SK-MEL-5 (cell line): ENCODE data around the gene BABAM2. TPM values are rescaled to one million over a fixed set of nuclear protein-coding genes. Genes with fewer than 3 reads are reported as not detected.
"Not testable (repeated sequence)": the region's sequence is repeated elsewhere in the genome, so short reads cannot be mapped to it uniquely, and the experiment has no call there.

Experiments
- DNase-seq: peaks from one replicate; pipeline ENCODE4 v3.0.0-alpha.2; 2016; ENCODE audit warnings: low read depth, low spot score
- in situ Hi-C: cut with HindIII; loops from 2 replicates; pipeline ENCODE4 v1.10.0; 2016; ENCODE audit warnings: low sequenced_read_pairs, high pct_unique_total_duplicates, low pct_unique_long_range_greater_than_20kb
- total RNA-seq: library from RNA; depleted of rRNA; stranded (reverse); fragments of >200 nt; shearing (Covaris generic); gene quantifications from 2 replicates; pipeline ENCODE4 v1.2.3, GENCODE V29; 2014

Gene BABAM2
- total RNA-seq, 1 experiment from 2014 or later, result 50.7 TPM

DNA sequence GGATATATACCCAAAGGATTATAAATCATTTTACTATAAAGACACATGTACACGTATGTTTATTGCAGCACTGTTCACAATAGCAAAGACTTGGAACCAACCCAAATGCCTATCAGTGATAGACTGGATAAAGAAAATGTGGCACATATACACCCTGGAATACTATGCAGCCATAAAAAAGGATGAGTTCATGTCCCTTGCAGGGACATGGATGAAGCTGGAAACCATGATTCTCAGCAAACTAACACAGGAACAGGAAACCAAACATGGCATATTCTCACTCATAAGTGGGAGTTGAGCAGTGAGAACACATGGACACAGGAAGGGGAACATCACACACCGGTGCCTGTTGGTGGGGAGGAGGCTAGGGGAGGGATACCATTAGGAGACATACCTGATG, 135.7 kb downstream of the BABAM2 start:
- in situ Hi-C loops, DNase-seq: not testable (repeated sequence)

DNA sequence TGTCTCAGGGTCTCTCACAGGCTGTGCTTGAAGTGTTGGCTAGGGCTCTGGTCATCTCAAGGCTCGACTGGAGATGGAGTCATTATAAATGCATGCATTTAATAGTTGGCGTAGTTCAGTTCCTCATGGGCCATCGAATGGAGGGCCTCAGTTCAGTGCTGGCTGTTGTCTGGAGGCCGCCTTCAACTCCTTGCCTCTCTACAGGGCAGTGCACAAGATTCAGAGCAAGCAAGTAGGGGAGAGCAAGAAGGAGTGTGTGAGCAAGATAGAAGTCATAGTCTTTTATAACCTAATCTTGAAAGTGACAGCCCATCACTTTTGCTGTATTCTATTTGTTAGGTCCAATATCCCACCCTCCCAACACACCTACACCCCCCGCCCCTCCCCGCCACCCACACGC, 137.5 kb downstream of the BABAM2 start:
- DNase-seq, result no peak
- in situ Hi-C loops, result no loop called here

DNA sequence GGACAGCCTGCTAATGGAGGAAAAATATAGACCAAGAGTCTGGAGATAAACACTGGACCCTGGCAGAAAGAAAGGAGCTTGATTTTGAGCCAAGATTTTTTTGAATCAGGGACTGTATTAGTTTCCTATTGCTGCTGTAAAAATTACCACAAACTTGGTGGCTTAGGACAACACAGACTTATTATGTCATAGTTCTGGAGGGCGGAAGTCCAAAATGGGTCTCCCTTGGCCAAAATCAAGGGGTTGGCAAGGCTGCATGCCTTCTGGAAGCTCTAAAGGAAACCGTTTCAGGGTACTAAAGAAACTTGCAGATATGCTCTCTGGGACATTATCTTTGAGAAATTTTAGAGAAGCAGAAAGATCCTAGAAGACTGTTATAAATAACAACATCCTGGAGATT, 140.1 kb downstream of the BABAM2 start:
- DNase-seq, result no peak
- in situ Hi-C loops, result no loop called here

DNA sequence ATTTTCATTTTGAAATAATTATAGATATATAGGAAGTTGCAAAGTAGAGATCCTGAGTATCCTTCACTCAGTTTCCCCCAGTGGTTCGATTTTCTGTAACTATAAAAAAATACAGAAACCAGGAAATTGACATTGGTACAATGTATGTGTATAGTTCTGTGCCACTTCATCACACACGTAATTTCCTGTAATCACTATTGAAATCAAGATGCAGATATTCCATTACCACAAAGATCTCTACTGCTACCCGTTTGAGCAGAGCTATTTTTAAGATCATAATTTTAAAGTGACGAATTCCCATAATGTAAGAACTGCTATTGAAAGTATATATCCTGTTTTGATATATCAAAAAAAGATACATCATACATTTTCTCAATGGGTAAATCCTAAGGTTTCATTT, 142.3 kb downstream of the BABAM2 start:
- DNase-seq, result no peak
- in situ Hi-C loops, result no loop called here

DNA sequence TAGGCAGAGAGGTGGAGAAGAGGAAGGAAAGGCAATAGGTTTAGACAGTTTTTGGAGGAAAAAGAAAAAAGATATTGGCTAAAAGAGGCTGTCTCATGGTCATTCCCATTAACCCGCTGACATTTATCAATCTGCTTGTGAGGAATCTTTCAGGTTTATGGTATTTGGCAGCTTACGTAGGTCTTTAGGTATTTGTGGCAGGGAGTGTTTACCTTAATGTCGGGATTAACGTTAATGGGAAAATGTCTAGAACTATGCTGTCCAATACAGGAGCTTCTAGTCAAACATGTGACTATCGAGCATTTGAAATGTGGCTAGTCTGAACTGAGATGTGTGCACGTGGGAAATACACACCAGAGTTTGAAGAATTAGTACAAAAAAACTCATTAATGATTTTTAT, 144.2 kb downstream of the BABAM2 start:
- in situ Hi-C loops, result no loop called here
- DNase-seq, result no peak

DNA sequence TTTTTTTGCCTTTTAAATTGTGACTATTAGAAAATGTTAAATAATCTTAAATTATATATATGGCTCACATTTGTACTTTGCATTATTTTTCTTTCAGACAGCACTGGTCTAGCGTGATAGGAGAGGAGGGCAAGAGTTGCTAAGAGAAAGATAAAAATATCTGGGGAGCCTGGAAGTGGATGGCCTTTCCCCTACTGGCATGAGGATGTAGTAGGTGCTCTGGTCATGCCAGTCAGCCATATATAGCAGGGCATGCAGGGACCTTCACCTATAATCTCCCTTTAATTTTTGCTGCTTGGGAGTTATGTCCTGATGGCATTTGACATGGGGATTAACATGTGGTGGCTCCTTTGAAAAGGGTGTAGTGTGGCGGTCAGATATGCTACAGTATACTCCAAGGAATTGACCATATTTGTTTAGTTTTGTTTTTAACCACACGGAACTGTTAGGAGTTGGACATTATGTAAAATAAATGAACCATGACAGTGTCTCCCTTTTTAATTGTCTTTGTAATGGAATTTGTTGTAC, 144.7 kb downstream of the BABAM2 start:
- no peak for DNase-seq

DNA sequence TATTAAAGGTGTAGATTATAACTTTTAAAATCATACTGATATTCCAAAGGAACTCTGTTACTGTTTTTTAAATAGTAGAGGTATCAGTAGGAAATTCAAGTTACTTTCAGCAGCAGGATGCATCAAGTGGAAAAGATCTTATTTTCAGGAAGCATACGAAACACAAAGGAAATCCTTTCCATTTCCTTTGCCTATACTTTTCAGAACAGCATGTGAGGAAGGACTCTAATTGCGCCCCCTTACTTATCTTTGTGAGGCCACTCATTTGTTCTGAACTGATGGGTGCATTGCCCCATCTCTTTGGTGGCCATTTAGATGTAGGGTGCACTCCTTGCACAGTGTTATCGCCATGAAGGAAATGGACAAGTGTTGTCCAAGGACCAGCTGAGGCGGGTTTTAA, 145.3 kb downstream of the BABAM2 start:
- DNase-seq, result no peak
- in situ Hi-C loops, result no loop called here

More for the DNA sequence above, 144.7 kb downstream of the BABAM2 start:
- in situ Hi-C loops, result no loop called here

DNA sequence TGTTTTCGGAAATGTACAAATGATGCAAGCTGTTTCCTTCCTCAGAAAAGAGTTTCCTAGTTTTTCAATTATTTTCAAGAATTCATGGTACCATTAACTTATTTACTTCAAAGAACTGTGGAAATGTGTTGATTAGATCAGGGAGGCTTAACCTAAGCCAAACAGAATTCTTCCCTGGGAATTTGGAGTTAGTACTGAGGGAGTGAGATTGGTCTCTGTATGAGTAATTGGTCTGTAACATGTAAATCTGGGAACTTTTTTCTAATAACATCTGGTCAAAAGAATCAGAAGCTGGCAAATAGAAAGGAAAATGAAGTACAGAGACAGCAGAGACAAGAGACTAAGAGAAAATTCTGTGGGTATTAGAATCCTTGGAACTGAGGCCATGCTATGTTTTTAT, 145.8 kb downstream of the BABAM2 start:
- in situ Hi-C loops, result no loop called here

DNA sequence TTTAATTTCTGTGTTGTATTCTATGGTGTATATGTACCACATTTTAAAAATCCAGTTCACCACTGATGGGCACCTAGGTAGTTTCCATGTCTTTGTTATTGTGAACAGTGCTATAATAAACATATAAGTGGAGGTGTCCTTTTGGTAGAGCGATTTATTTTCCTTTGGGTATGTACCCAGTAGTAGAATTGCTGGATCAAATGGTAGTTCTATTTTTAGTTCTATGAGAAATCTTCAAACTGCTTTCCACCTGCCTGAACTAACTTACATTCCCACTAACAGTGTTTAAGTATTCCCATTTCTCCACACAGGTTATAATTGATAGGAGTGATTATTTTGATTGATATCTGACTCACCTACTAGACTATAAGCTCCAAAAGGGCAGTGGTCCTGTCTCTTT, 148.2 kb downstream of the BABAM2 start:
- in situ Hi-C loops, result no loop called here
- no peak for DNase-seq

More for the DNA sequence above, 145.8 kb downstream of the BABAM2 start:
- no peak for DNase-seq

DNA sequence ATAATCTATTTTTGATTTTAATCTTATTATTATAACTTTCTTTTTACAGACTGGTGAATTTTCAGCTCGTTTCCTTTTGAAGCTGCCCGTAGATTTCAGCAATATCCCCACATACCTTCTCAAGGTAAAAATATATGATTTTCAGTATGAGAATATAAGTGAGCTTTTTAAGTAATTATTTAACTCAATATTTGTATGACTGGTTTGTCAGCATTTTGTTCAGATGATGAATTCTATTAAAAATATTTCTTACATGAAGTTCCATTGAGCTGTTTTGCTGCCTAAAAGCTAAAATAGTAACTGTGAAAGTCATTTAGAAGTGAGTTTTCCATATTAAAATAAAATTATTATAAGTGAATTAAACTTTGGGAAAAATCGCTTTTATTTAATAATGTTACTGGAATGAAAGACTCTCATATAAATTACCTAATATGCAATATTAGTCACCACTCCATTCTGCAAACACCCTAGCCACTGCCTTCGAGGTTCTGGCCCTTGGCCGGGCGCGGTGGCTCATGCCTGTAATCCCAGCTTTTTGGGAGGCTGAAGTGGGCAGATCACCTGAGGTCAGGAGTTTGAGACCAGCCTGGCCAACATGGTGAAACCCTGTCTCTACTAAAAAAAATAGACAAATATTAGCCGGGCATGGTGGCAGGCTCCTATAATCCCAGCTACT, 155.3 kb downstream of the BABAM2 start:
- in situ Hi-C loops, result no loop called here
- no peak for DNase-seq

DNA sequence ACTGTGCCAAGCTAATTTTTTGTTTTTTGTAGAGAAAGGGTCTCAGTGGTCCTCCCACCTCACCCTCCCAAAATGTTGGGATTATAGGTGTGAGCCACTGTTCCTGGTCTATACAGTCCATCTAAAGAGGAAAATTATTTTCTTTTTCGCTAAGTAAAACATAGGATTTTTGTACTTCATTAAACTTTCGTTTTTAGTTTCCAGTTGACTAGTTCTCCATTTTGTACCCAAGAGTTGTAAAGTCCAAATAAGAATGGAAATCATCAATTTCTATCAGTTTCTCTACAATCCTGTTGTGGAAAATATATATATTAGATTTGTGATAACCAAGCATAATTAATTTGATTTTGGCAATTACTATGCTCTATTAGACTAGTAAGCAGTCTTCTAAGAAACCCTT, 156.4 kb downstream of the BABAM2 start:
- in situ Hi-C loops, result no loop called here
- no peak for DNase-seq

DNA sequence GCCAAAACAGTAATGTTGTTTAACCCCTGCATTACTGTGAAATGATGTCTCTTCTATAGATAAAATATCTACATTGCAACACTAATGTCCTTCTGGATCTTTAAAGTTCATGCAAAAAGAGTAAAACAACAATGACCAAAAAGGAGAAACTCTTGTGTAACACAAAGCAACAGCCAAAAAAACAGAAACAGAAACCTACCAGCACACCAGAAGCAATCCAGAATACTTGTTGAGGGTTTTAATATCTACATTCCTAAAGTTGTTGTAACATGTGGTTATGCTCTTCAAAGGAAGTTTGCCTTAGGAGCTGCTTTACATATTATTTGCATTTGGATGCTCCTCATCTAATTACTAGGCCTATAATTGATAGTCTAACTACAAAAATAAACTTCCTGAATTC, 157.2 kb downstream of the BABAM2 start:
- in situ Hi-C loops, result no loop called here
- DNase-seq, result no peak

DNA sequence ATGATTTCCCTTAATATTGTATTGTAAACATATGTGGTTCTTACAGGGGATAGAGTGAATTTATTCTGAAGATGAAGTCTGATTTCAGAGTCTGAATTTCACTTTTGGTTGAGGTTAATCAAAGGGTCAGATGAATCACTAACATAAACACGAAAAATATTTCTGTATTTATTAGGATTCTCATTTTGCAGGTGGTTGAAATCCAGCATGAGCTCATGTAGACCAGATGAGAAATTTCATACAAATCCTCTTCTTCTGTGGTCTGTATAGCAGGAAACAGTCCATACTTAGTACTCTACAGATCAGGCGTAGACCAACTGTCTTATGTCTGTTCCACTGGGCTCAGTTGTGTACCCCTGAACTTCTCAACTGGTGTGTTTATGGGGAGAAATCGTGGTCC, 157.8 kb downstream of the BABAM2 start:
- DNase-seq, result no peak
- in situ Hi-C loops, result no loop called here

DNA sequence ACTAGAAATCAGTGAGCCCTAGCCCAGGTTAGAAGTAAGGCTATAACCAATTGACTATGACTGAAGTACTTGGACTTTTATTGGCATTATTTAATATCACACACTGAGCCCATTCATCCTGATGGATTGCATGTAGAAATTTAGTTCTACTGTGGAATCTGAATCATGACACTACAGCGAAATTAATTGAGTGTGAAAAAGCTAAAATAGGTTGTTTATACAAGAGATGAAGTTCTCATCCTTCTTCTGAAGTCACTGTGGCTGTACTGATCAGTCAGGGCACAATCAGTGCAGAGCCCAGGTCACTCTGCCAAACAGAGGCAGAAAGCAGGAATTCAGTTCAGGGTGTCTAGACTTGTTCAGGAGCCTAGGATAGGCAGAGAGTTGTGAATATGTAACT, 158.9 kb downstream of the BABAM2 start:
- no peak for DNase-seq
- in situ Hi-C loops, result no loop called here

DNA sequence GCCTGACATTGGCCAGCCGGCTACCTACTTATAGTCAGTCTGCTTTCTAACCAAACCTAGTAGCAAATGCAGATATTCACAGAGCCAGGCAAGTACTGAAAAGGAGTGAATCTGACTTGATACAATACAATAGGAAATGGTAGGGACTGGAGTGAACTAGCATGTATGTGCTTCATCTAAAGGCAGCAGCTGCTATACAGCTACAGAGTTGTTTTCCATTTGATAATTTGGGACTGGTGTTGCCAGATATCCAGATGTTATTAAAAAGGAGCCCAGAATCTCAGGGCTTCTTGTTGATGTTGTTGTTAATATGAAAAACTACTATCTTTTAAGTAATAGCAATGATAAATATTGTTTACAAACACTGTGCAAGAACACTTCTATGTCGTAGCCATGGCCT, 159.4 kb downstream of the BABAM2 start:
- in situ Hi-C loops, result no loop called here
- DNase-seq, result no peak

DNA sequence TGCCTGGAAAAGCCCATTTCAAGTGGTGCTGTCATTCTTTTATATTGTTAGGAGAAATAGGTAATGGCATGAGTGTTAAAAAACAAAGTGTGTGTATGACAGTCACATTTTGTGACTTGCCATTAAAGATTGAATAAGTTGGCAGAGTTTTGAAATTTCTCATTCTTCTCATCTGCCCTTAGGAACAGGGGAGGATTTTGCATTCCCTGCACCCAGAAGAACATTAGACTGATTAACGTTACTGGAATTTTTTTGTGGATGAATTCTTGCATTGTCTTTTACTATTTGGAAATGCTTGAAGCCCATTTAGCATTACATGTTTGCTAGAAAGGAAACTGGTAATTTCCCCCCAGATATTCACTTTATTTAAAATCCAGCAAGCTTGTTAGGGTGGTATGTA, 162.2 kb downstream of the BABAM2 start:
- peak; percentile 45 for DNase-seq
- in situ Hi-C loops, result no loop called here

DNA sequence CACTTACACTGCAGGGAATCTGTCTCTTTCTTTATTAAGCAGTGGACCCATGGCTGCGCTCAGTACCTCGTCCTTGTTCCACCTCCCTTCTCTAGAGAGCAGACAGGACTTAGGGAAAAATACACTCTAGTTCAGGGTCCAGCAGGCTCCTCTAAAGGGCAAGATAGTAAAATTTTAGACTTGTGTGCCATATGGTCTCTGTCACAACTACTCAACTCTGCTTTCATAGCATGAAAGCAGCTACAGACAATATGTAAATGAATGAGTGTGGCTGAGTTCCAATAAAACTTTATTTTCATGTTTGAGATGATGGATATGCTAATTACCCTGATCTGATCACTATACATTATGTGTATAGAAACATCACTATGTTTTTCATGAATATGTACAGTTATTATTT, 163.1 kb downstream of the BABAM2 start:
- in situ Hi-C loops, result no loop called here
- DNase-seq, result no peak

DNA sequence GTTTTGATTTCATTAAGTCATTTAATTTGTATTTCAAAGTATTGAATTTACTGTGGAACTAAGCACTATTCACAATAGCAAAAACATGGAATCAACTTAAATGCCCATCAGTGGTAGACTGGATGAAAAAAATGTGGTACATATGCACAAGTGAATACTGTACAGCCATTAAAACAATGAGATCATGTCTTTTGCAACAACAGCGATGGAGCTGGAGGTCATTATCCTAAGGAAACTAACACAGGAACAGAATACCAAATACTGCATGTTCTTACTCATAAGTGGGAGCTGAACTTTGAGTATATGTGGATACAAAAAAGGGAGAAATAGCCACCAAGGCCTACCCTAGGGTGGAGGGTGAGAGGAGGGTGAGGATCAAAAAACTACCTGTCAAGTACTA, 164.4 kb downstream of the BABAM2 start:
- DNase-seq, result no peak
- in situ Hi-C loops, result no loop called here

DNA sequence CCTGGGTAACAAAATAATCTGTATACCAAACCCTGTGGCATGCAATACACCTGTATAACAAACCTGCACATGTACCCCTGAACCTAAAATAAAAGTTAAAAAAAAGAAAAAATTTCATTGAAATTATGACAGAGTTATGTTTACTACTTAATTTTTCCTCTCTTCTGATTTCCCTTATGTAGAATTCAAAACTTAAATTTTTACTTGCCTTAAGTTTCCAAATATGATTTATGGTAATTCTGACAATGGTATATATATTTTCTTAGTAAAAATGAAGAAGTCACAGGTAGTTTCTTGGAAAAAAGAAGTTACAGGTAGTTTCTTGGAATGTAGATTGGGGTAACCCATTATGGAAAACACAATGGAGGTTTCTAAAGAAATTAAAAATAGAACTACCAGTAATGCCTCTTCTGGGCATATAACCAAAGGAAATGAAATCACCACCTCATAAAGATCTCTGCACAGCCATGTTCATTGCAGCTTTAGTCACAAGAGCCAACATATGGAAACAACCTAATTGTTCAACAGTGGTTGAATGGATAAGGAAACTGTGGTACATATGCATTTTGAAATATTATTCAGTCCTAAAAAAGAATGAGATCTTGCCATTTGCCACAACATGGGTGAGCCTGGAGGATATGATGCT, 164.9 kb downstream of the BABAM2 start:
- in situ Hi-C loops, result no loop called here
- no peak for DNase-seq
